C4-2B (cell line): ENCODE results near the gene ARHGEF33.

ENCODE experiments used
- H3K27ac ChIP-seq: fragments of 450-650 bp; 2 replicates; pipeline ENCODE4 v1.5.1; 2017
- CTCF ChIP-seq: fragments of 450-650 bp; conservative IDR thresholded peaks from 2 replicates; pipeline ENCODE4 v1.5.1; 2017; ENCODE audit warnings: mild to moderate bottlenecking
- ZFX ChIP-seq: fragments of 450-650 bp; IDR thresholded peaks from 2 replicates; pipeline ENCODE4 v1.6.1; 2017

The ARHGEF33 gene

GRCh38 chr2:38892819-38893218 lies 3.1 kb downstream of the ARHGEF33 start:
- TF ChIP-seq ZFX (no peak), CTCF (no peak)
- H3K27ac ChIP-seq: no peak overlapping the region

- H3K27ac ChIP-seq: no peak overlapping the region
- no peak for TF ChIP-seq CTCF
Observed at GRCh38 chr2:38898256-38898655, 8.6 kb downstream of the ARHGEF33 start.

- no peak for TF ChIP-seq ZFX
- TF ChIP-seq CTCF: no peak
- H3K27ac ChIP-seq: no peak overlapping the region
Observed at GRCh38 chr2:38900726-38901125, 11.1 kb downstream of the ARHGEF33 start.

GRCh38 chr2:38905251-38905650 lies 15.6 kb downstream of the ARHGEF33 start:
- no peak overlapping the region for H3K27ac ChIP-seq
- TF ChIP-seq ZFX (no peak), CTCF (no peak)

- H3K27ac ChIP-seq: no peak overlapping the region
Observed at GRCh38 chr2:38907242-38907641, 17.6 kb downstream of the ARHGEF33 start.

GRCh38 chr2:38907743-38908562 lies 18.3 kb downstream of the ARHGEF33 start:
- no peak for TF ChIP-seq CTCF
- TF ChIP-seq ZFX: no peak
- H3K27ac ChIP-seq: no peak overlapping the region

More at GRCh38 chr2:38907242-38907641, 17.6 kb downstream of the ARHGEF33 start:
- no peak for TF ChIP-seq CTCF
- no peak for TF ChIP-seq ZFX

- H3K27ac ChIP-seq: no peak overlapping the region
- no peak for TF ChIP-seq ZFX
- no peak for TF ChIP-seq CTCF
Observed at GRCh38 chr2:38909872-38910271, 20.2 kb downstream of the ARHGEF33 start.
